ENCODE results near the gene NOCT. TPM values are rescaled to one million over a fixed set of nuclear protein-coding genes. Genes with fewer than 3 reads are reported as not detected.

The NOCT gene
- total RNA-seq, 2 donors from 2014 or later: 23.3 to 24.0 TPM

DNA sequence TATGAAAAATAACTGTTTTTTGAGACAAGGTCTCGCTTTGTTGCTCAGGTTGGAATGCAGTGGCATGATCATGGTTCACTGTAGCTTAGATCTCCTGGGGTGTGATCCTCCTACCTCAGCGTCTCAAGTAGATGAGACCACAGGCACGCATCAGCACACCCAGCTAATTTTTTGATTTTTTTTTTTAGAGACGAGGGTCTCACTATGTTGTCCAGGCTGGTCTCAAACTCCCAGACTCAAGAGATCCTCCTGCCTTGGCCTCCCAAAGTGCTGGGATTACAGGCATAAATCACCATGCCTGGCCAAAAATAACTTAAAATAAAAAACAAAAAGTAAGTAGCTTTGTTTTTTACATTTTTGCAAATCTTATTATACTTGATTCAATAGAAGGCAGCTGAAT, 63.3 kb downstream of the NOCT start:
- ATAC-seq (no peak), DNase-seq (no peak)
- Mint-ChIP-seq H3K4me1 (peaks cover 29% of the 10 kb centered on the region), H3K36me3 (ENCODE audit: low read depth) (peaks cover 2% of the 10 kb centered on the region), H3K27me3 (no peaks in the 10 kb centered on the region), H3K4me3 (no peak overlapping the region), H3K27ac (no peak overlapping the region)
- H3K9me3 ChIP-seq (ENCODE audit: control insufficient read depth, low read length, poor library complexity, severe bottlenecking): no peaks in the 10 kb centered on the region

DNA sequence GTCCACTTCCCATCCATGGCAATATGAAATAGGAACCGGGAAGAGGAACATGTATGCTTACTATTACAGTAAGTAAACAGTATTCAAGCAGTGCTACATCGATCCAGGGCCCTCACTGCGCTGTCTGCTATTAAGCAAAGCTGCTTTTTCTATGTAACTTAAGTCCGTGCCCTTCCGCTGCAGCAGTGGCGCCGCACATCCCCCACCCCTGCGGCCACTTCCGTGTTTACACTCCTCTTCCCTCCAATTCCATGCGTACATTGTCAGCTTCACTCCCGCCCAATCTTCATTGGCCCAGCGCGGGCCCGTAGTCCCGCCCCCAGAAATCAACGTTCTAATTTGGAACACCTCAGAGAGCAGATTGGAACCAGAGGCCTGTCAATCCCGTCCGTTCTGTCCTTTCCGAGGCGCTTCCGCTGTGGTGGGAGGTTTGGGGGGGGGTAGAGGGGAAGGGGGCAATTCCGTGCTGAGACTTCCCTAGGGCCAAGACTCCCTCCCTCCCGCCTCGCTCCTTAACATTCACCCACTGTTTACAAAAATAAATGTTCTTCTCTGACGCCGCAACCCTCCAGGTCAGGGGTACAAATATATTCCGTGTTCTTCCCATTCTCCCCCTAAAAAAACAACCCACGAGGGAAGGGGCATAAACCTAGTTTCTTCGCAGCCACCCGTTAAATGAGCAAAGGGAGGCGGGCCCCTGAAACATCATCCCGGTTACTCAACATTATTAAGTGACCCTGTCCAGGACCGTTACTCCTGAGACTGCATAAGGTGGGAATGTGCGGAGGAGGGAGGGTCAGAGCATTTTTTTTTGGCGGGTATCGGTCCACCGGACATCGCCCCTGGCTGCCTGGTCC, 67.4 kb downstream of the NOCT start:
- Mint-ChIP-seq H3K36me3 (ENCODE audit: low read depth) (peaks cover 2% of the 10 kb centered on the region), H3K4me1 (peaks cover 26% of the 10 kb centered on the region), H3K4me3 (peak overlapping the region; percentile 99)

DNA sequence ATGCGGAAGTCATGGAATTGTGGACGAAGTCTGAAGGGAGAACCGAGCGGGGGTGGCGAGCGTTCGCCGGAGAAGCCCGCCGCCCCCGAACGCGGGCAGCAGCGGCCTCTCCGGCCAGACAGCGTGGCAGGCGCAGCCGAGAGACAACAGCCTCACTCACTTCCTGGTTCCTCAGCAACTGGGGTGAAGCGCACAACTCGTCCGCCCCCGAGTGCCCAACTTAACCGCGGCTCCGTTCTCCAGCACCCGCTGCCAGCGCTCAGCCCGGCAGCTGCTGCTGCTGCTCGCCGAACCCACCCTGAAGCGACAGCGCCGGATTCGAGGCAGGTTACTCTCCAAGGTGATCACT, 68.0 kb downstream of the NOCT start:
- peaks cover 29% of the 10 kb centered on the region for H3K4me1 Mint-ChIP-seq

More for the DNA sequence above, 67.4 kb downstream of the NOCT start:
- no peaks in the 10 kb centered on the region for H3K9me3 ChIP-seq (ENCODE audit: control insufficient read depth, low read length, poor library complexity, severe bottlenecking)
- ATAC-seq (peak; percentile 86), DNase-seq (peak; percentile 79 to 89 (median 80))
- H3K27ac Mint-ChIP-seq: peak overlapping the region; percentile 99
- no peaks in the 10 kb centered on the region for H3K27me3 Mint-ChIP-seq

DNA sequence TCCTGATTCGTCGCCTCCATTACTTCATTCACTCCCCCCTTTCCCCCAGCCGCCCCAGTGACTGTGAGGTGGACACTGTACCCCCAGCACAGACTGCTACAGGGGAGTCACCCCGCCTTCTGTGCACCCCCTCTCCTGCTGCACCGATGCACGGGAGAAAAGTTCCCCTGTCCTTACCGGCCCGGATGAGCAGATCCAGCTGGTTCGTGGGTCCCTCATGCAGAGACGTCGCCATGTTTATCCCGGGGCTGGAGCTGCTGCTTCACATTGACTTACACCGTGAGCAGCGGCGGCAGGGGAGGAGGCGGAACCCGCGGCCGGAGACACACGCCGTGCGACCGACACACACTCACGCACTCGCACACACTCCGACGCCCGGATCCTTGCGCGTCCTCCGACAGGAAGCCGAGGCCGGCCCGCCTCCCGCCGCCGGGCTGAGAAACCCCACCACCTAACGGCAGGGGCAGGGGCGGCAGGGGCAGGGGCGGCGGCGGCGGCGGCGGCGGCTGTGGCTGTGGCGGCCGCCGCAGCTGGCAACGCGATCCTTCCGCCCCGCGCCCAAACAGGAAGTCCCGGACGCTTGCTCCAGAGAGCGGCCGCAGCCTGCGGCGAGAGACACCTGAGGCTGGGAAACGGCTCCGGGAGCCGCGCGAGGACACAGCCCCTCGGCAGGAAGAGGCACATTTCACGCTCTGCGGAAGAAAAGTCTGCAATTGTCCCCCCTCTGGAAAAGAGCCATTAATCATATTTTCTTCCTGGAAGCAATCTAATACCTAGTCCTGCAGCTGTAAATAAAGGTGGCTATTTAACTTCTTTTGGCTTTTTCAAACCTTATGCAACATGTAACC, 68.6 kb downstream of the NOCT start:
- Mint-ChIP-seq H3K36me3 (ENCODE audit: low read depth) (peaks cover 2% of the 10 kb centered on the region), H3K4me3 (peak overlapping the region; percentile 99), H3K27ac (peak overlapping the region; percentile 99), H3K4me1 (peaks cover 28% of the 10 kb centered on the region), H3K27me3 (no peaks in the 10 kb centered on the region)
- H3K9me3 ChIP-seq (ENCODE audit: control insufficient read depth, low read length, poor library complexity, severe bottlenecking): no peaks in the 10 kb centered on the region
- DNase-seq: peak; percentile 59 to 77 (median 73)
- ATAC-seq: peak; percentile 58

More for the DNA sequence above, 68.0 kb downstream of the NOCT start:
- ATAC-seq (peak; percentile 42), DNase-seq (peak; percentile 52 to 65 (median 58))
- no peaks in the 10 kb centered on the region for H3K9me3 ChIP-seq (ENCODE audit: control insufficient read depth, low read length, poor library complexity, severe bottlenecking)
- H3K27ac Mint-ChIP-seq: peak overlapping the region; percentile 99
- H3K36me3 Mint-ChIP-seq (ENCODE audit: low read depth): peaks cover 2% of the 10 kb centered on the region
- H3K27me3 Mint-ChIP-seq: no peaks in the 10 kb centered on the region
- H3K4me3 Mint-ChIP-seq: peak overlapping the region; percentile 99

DNA sequence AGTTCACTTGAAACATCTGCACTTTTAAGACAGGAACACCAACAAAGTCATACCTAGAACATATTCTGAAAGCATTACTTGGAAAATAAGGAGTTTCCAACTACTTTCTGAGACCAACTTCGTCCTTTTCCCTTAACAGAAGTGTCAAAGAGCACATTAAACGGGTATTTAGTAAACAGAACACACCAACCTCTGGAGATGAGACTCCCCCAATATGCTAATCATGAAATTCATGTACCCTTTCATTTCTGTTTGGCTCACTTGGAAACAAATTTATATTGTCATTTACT, 69.2 kb downstream of the NOCT start:
- peaks cover 26% of the 10 kb centered on the region for H3K4me1 Mint-ChIP-seq
- ATAC-seq: no peak

DNA sequence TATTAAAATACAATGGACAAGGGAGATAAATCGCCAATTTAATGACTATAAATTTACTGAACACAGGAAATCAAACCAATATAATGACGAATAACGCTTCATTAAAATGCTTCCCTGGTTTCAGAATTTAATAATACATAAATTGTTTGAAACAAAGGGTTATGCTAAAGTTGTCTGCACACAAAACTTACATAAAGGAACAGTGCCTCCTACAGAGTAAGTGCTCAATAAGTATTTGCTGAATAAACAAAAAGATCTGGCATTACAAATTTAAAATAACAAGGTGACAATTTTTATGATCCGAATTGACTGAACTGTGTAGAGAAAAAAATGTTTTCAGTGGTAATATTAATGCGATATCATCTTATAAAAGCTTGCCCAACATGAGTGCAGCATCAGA, 69.6 kb downstream of the NOCT start:
- H3K4me1 Mint-ChIP-seq: peaks cover 23% of the 10 kb centered on the region

More for the DNA sequence above, 69.2 kb downstream of the NOCT start:
- Mint-ChIP-seq H3K27me3 (no peaks in the 10 kb centered on the region), H3K4me3 (peak overlapping the region; percentile 99), H3K27ac (peak overlapping the region; percentile 99), H3K36me3 (ENCODE audit: low read depth) (peaks cover 2% of the 10 kb centered on the region)
- no peaks in the 10 kb centered on the region for H3K9me3 ChIP-seq (ENCODE audit: control insufficient read depth, low read length, poor library complexity, severe bottlenecking)
- DNase-seq: no peak

DNA sequence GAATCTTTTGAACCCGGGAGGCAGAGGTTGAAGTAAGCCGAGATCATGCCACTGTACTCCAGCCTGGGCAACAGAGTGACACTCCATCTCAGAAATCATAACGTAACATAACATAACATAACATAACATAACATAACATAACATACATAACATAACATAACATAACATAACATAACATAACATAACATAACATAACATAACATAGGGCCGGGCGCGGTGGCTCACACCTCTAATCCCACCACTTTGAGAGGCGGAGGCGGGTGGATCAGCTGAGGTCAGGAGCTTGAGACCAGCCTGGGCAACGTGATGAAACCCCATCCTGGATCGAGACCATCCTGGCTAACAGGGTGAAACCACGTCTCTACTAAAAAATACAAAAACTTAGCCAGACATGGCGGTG, 76.7 kb downstream of the NOCT start:
- no peak overlapping the region for H3K4me3 Mint-ChIP-seq
- H3K36me3 Mint-ChIP-seq (ENCODE audit: low read depth): no peaks in the 10 kb centered on the region
- no peak overlapping the region for H3K27ac Mint-ChIP-seq
- peaks cover 2% of the 10 kb centered on the region for H3K4me1 Mint-ChIP-seq
- no peak for DNase-seq
- ATAC-seq: no peak
- no peaks in the 10 kb centered on the region for H3K9me3 ChIP-seq (ENCODE audit: control insufficient read depth, low read length, poor library complexity, severe bottlenecking)
- no peaks in the 10 kb centered on the region for H3K27me3 Mint-ChIP-seq

More for the DNA sequence above, 69.6 kb downstream of the NOCT start:
- no peak for DNase-seq
- Mint-ChIP-seq H3K27me3 (no peaks in the 10 kb centered on the region), H3K4me3 (peak overlapping the region; percentile 99), H3K36me3 (ENCODE audit: low read depth) (peaks cover 2% of the 10 kb centered on the region), H3K27ac (peak overlapping the region; percentile 99)
- H3K9me3 ChIP-seq (ENCODE audit: control insufficient read depth, low read length, poor library complexity, severe bottlenecking): no peaks in the 10 kb centered on the region
- no peak for ATAC-seq

Other genes with a start within 250 kb of the NOCT start
- gene ELF2, start 161.4 kb downstream of the NOCT start, total RNA-seq: 10 to 100 TPM; 59.8 to 80.6 TPM

All from T-helper 17 cell (primary cell).